GM12875 (cell line): Measurements from ENCODE around the gene MSRB1.
A peak's percentile ranks its signal among the peaks of the same experiment; 100 is the strongest.

Experiments
- H3K4me3 ChIP-seq: one replicate; pipeline ENCODE4 v1.5.1; 2011; ENCODE audit warnings: low read depth, low read length, control low read depth
- TF ChIP-seq, protein P1 (sequence below): IDR thresholded peaks from 2 replicates; pipeline ENCODE4 v1.5.1; 2011; ENCODE audit warnings: low read depth, mild to moderate bottlenecking, control low read depth, inconsistent platforms, low read length, moderate library complexity, borderline replicate concordance; ENCODE audit not compliant: insufficient read depth

MSRB1 gene

DNA sequence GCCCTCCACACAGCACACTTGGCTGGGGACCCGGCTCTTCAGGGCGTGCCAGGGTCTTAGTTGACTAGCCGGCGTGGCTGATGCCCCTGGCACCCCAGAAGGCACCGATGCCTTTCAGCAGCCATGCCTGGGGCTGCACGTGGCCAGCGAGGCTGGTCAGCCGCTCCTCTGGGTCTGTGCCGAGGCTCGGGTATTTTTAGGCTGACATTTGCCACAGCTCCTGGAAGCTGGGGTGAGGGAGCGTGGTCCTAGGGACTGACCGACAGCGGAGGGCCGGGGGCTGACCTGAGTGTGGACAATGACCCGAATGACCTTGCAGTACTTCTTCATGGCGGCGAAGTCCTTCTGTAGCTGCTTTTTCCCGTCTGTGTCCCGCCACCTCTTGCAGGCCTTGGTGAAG is 7.6 kb upstream of the MSRB1 start:
- TF ChIP-seq, protein P1, sequence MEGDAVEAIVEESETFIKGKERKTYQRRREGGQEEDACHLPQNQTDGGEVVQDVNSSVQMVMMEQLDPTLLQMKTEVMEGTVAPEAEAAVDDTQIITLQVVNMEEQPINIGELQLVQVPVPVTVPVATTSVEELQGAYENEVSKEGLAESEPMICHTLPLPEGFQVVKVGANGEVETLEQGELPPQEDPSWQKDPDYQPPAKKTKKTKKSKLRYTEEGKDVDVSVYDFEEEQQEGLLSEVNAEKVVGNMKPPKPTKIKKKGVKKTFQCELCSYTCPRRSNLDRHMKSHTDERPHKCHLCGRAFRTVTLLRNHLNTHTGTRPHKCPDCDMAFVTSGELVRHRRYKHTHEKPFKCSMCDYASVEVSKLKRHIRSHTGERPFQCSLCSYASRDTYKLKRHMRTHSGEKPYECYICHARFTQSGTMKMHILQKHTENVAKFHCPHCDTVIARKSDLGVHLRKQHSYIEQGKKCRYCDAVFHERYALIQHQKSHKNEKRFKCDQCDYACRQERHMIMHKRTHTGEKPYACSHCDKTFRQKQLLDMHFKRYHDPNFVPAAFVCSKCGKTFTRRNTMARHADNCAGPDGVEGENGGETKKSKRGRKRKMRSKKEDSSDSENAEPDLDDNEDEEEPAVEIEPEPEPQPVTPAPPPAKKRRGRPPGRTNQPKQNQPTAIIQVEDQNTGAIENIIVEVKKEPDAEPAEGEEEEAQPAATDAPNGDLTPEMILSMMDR = no peak
- H3K4me3 ChIP-seq = no peak overlapping the region

DNA sequence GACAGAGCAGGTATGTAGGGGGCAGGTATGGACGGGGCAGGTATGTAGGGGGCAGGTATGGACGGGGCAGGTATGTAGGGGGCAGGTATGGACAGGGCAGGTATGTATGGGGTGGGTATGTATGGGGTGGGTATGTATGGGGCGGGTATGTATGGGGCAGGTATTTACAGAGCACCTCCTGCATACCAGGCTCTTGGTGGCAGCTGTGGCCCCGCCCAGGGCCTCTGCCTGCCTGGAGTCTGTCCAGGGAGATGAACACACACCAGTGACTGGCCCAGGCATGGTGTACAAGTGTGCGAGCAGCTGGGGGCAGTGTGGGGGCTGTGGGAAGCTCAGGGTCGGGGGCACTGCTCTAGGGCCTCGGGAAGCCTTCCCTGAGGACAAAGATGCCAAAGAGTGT is 7.0 kb upstream of the MSRB1 start:
- no peak overlapping the region for H3K4me3 ChIP-seq
- TF ChIP-seq, protein P1 = no peak

DNA sequence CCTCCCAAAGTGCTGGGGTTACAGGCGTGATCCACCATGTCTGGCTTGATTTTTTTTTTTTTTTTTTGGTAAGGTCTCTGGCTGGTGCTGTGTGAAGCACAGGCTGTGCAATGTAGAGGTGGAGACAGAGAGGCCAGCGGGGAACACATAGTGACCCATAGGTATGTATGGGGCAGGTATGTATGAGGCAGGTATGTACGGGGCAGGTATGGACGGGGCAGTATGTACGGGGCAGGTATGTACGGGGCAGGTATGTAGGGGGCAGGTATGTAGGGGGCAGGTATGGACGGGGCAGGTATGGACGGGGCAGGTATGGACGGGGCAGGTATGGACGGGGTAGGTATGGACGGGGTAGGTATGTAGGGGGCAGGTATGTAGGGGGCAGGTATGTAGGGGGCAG is 6.5 kb upstream of the MSRB1 start:
- TF ChIP-seq, protein P1 = no peak
- H3K4me3 ChIP-seq = no peak overlapping the region

DNA sequence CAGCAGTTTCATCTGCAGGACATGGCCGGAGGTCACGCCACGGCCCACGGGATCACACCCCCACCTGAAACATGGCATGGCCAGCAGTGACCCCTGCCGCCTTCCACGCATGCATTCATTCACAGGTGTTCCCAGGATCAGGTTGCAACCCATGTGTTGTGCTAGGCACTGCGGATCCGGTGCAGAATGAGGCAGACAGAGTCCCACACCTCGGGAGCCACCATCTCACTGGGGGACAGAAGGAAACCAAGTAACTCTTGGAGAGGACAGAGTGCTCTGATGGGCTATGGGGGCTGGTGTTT is 4.3 kb upstream of the MSRB1 start:
- TF ChIP-seq, protein P1 = no peak
- no peak overlapping the region for H3K4me3 ChIP-seq

DNA sequence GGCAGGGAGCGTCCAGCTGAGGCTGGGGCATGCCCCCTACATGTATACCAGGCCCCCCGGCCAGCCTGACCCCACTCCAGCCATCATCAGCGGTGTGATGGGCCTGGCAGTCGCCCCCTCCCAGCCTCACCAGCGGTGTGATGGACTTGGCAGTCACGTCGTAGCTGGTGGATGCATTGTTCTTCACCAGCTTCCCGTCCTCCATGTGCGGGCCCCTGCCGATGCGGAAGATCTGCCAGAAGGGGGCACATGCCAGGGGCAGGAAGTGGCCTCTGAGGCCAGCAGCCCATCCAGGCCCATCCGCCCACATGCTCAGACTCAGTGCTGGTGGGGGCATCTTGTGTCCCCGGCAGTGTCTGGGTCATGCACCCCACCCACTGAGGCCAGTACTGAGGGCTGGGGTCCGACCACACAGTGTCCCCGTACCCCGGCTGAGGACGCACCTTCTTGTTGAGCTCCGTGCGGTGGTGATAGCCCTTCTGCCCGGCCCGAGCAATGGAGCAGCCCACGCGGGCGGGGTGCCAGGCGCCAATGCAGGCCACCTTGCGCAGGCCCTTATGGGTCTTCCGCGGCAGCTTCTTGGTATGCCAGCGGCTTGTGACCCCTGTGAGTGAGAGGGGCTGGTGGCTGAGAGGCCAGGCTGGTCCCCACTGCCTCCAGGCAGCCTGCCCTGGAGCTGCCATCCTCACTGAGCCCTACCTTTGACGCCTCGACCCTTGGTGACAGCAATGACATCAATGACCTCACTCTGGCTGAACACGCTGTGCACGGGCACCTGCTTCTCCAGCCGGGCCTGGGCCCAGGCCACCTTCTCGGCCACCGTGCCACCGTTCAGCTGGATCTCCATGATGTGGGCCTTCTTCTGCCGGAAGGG is 3.7 kb upstream of the MSRB1 start:
- TF ChIP-seq, protein P1 = 0 out of 2 replicates have a peak, but pooled peaks have one; percentile 3
- no peak overlapping the region for H3K4me3 ChIP-seq

DNA sequence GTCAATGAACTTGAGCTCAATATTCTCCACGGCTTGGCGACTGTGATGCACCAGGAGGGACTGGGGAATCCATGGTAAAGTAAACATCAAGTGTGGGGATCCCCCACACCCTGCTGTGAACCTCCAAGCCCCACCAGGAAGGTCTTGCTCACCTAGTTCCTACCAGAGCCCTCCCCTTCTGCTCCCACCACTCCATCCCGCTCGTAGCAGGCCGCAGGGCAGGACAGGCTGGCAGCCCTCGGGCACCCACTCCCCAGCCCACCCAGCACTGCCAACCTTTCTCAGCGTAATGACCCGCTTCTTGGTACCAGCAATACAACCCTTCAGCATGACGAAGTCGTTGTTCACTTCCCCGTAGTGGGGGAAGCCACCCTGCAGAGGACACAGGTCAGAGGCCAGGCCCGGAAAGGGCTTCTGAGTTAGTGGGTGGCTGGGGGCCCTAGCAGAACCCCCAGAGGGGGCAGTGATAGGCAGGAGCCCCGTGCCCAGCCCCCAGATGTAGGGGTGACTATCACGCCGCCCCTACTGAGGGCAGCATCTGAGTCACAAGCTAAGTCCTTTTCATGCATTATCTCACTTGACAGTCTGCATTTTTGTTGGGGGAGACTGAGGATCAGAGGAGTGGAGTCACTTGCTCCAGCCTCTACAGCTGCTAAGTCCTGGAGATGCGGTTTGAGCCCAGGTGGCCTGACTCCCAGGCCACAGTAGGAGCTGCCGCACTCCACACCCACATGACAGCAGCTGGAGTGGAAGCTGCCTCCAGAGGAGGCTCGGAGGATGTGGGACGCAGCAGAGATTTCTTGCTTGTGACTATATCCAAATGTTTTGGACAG is 2.8 kb upstream of the MSRB1 start:
- H3K4me3 ChIP-seq = no peak overlapping the region
- TF ChIP-seq, protein P1 = no peak
